Pancreas (tissue), 10 donors: ENCODE measurements around the gene RRBP1. TPM values are rescaled to one million over a fixed set of nuclear protein-coding genes. Genes with fewer than 3 reads are reported as not detected.
A peak's percentile ranks its signal among the peaks of the same experiment; 100 is the strongest.

Experiments used
- ATAC-seq, 4 donors: fragments of 200-7000 bp; cut with Tn5 transposase; one replicate each; pipeline versions ENCODE4 v1.8.0 to v1.9.1; 2020; ENCODE audit warnings: mild to moderate bottlenecking in 4 of 4, moderate library complexity in 4 of 4
- DNase-seq, 6 donors: peaks; one replicate each; pipeline ENCODE4 v3.0.0-alpha.2; 2020
- FAIRE-seq: peaks from 2 replicates; lab custom pipeline; 2012; peaks lifted over from hg19 to GRCh38; lab: Jason Lieb, UNC
- H3K27ac ChIP-seq, 4 donors: fragments of 200-600 bp; sonication (generic); 1 replicate in 3 of 4; 2 replicates in 1 of 4; pipeline versions ENCODE4 v1.5.0 to v1.8.0; 2020
- H3K27me3 ChIP-seq, 4 donors: fragments of 200-600 bp; one replicate each; pipeline ENCODE4 v1.8.0; 2021
- H3K36me3 ChIP-seq, 3 donors: fragments of 200-600 bp; sonication (generic) in 1 of 3; one replicate each; pipeline versions ENCODE4 v1.5.0 to v1.8.0; 2020 to 2021
- H3K4me1 ChIP-seq, 3 donors: fragments of 200-600 bp; one replicate each; pipeline ENCODE4 v1.8.0; 2021
- H3K4me3 ChIP-seq, 4 donors: fragments of 200-600 bp; sonication (generic) in 2 of 4; one replicate each; pipeline versions ENCODE4 v1.5.0 to v1.8.0; 2020 to 2021
- H3K9me3 ChIP-seq, 4 donors: fragments of 200-600 bp; one replicate each; pipeline ENCODE4 v1.8.0; 2021
- WGBS, 2 donors: extraction: QIAGEN DNeasy Blood & Tissue Kit; methylation state at CpG; one replicate each; pipeline ENCODE4 v1.1.7; 2013; 5-methylcytosine and 5-hydroxymethylcytosine counted together
- intact Hi-C, 3 donors: fragments of 100-400 bp; cut with DNase I; formaldehyde crosslinking; loops; one replicate each; pipeline versions ENCODE4 v1.11.1 to v1.14.2; 2022
- polyA plus RNA-seq, 2 donors: library from polyadenylated mRNA; stranded (reverse); fragments of 200-250 nt; gene quantifications; one replicate each; pipeline ENCODE4 v1.2.3, GENCODE V29; 2013
- total RNA-seq, 6 donors: library from RNA; stranded (reverse); fragmentation: NEBNext Ultra II Directional in 4 of 6; extraction: Animal tissue kit (Norgen Biotek cat#: 25700) in 4 of 6; gene quantifications; one replicate each; pipeline versions ENCODE4 v1.2.1 to v1.2.4, GENCODE V29; 2021 to 2023
- TF ChIP-seq, protein P1 (sequence below), 4 donors: fragments of 200-600 bp; sonication (generic) in 3 of 4; IDR thresholded peaks; one replicate each; pipeline versions ENCODE4 v1.5.0 to v1.8.0; 2021; ENCODE audit warnings: antibody characterized with exemption in 4 of 4
- donor health status: healthy with polysubstance abuse.
- donor health status: DM: no; HTN: no; CAD: no; lungs with moderate emphysema.
- donor health status: DM: no; HTN: no; CAD: no.
- donor health status: control.
- donor health status: control.
- donor health status: Bipolar disorder and iron deficiency.
- donor health status: DM: yes; HTN: yes; CAD: no.
- donor health status: DM: no; HTN: no; CAD: no.
- donor health status: DM: no; HTN: no; CAD: no.
- donor health status: DM: yes; HTN: yes; CAD: no.

Gene RRBP1
- total and polyA plus RNA-seq, 8 donors = 170 to 442 (median 348) TPM

DNA sequence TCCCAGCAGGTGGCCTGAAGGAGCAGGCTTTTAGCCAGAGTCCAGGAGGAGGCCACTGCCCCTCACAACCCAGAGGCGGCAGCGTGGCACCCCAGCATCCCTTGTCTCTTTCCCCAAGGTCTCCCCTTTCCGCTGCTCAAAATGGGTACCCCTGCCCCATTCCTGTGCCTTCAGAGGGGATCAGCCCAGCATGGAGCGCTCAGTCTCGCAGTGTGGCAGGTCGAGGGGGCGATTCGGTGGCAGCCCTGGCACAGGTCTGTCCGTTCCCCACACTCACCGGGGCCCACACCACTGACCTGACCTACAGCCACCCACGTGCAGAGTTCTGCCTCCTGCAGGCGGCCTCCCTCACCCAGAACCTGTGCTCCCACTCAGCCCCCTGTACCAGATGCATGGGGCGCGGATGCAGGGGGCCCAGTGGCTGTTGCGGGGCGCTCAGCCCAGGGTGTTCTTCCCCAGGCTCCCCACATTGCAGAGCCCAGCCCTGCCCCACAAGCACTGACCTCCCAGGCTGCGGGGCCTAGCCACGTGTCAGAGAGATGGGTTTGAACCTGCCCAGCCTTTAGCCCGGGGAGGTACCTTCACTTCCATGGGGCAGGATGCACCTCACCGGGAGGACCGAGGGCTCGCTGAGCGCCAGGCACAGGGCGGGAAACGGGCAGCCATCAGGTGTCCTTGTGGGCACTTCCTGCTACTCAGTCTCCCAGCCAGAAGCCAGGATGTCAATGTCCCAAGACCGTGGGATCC, 70.3 kb downstream of the RRBP1 start:
- intact Hi-C loops = loop anchor here in 1 of 3 donors (10.0 kb wide), 1 partner anchor 77 kb away; the partner anchor contains the start of gene BFSP1
- peaks cover 23 to 46% (median 27%) of the 10 kb centered on the region in 3 donors for H3K4me1 ChIP-seq
- no peaks in the 10 kb centered on the region for H3K27me3 ChIP-seq
- 47 to 51% methylated on average over 26 of the region's 26 CpGs for WGBS, 2 donors
- peak overlapping the region; percentile 55 to 62 (median 57) for H3K27ac ChIP-seq
- TF ChIP-seq, protein P1, sequence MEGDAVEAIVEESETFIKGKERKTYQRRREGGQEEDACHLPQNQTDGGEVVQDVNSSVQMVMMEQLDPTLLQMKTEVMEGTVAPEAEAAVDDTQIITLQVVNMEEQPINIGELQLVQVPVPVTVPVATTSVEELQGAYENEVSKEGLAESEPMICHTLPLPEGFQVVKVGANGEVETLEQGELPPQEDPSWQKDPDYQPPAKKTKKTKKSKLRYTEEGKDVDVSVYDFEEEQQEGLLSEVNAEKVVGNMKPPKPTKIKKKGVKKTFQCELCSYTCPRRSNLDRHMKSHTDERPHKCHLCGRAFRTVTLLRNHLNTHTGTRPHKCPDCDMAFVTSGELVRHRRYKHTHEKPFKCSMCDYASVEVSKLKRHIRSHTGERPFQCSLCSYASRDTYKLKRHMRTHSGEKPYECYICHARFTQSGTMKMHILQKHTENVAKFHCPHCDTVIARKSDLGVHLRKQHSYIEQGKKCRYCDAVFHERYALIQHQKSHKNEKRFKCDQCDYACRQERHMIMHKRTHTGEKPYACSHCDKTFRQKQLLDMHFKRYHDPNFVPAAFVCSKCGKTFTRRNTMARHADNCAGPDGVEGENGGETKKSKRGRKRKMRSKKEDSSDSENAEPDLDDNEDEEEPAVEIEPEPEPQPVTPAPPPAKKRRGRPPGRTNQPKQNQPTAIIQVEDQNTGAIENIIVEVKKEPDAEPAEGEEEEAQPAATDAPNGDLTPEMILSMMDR (IDR thresholded peaks at IDR 0.05) = peak in 1 of 4 donors; percentile 9
- H3K4me3 ChIP-seq = no peak overlapping the region
- DNase-seq (peak in 5 of 6 donors; percentile 61 to 88 (median 70)), FAIRE-seq (no peak), ATAC-seq (peak; percentile 13 to 25 (median 17))
- H3K36me3 ChIP-seq = peaks cover 4 to 19% (median 18%) of the 10 kb centered on the region in 3 donors
- no peaks in the 10 kb centered on the region for H3K9me3 ChIP-seq

DNA sequence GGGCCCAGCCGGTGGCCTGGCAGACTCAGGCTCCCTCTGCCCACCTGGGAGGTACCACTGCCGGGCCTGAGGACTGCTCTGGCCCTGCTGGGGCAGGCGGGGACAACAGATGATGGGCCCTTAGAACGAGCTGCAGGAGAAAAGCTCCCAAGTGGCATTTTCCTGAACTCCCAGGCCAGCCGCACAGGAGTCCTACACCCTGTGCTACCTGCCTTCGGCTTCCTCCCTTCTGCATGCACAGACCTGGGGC, 70.8 kb downstream of the RRBP1 start:
- Histone ChIP-seq H3K27ac (peak overlapping the region; percentile 55 to 62 (median 57)), H3K36me3 (peaks cover 0 to 17% (median 16%) of the 10 kb centered on the region in 3 donors), H3K27me3 (no peaks in the 10 kb centered on the region), H3K4me3 (no peak overlapping the region), H3K4me1 (peaks cover 28 to 51% (median 32%) of the 10 kb centered on the region in 3 donors), H3K9me3 (no peaks in the 10 kb centered on the region)
- 32 to 44% methylated on average over 6 of the region's 6 CpGs for WGBS, 2 donors
- peak; percentile 49 to 64 (median 56) for ATAC-seq
- intact Hi-C loops = loop anchor here in 1 of 3 donors (10.0 kb wide), 1 partner anchor 76 kb away; the partner anchor contains the start of gene BFSP1
- DNase-seq = peak in 2 of 6 donors; percentile 70 to 71
- TF ChIP-seq, protein P1 (IDR thresholded peaks at IDR 0.05) = peak in 3 of 4 donors; percentile 25 to 39 (median 39)
- no peak for FAIRE-seq

DNA sequence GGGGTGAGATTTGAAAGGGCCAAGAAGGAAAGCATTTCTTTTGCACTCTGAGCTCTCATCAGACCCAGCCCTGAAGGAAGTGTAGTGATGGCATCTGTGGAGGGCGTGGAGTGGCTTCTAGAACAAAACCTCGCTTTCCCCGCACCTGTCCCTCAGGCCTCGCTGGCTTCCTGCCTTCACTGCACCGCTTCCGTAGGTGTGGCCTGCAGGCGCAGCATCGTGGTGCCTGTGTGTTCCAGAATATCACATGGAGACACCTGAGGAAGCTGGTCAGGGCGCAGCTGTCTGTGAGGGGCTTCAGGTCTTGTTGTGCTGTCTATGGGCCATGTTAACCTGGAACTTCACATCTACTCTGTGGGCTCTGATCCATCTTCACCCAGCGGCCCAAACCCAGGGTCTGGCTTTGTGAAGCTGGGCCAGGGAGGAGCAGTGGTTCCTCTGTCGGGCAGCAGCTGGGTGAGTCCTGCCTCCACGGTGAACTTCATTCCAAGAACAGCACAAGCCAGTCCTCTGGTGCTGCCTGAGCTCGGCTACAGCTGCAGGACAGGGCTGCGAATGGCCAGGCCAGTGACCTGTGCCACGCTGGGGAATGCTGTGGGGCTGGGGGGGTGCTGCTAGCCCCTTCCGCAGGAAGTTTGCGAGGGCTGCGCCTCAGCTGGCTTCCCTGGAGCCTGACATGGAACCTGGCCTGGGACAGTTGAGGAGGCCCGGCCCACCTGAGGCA, 71.3 kb downstream of the RRBP1 start:
- WGBS, 2 donors = 47 to 48% methylated on average over 19 of the region's 19 CpGs
- TF ChIP-seq, protein P1 (IDR thresholded peaks at IDR 0.05) = no peak
- Histone ChIP-seq H3K27me3 (no peaks in the 10 kb centered on the region), H3K4me3 (no peak overlapping the region), H3K4me1 (peaks cover 32 to 52% (median 37%) of the 10 kb centered on the region in 3 donors), H3K36me3 (peaks cover 0 to 14% (median 12%) of the 10 kb centered on the region in 3 donors), H3K9me3 (no peaks in the 10 kb centered on the region), H3K27ac (peak overlapping the region; percentile 55 to 62 (median 57))
- DNase-seq = peak in 5 of 6 donors; percentile 44 to 86 (median 66)
- FAIRE-seq = no peak
- ATAC-seq = peak in 3 of 4 donors; percentile 2 to 4 (median 3)
- intact Hi-C loops = loop anchor here in 1 of 3 donors (10.0 kb wide), 1 partner anchor 76 kb away; the partner anchor contains the start of gene BFSP1

DNA sequence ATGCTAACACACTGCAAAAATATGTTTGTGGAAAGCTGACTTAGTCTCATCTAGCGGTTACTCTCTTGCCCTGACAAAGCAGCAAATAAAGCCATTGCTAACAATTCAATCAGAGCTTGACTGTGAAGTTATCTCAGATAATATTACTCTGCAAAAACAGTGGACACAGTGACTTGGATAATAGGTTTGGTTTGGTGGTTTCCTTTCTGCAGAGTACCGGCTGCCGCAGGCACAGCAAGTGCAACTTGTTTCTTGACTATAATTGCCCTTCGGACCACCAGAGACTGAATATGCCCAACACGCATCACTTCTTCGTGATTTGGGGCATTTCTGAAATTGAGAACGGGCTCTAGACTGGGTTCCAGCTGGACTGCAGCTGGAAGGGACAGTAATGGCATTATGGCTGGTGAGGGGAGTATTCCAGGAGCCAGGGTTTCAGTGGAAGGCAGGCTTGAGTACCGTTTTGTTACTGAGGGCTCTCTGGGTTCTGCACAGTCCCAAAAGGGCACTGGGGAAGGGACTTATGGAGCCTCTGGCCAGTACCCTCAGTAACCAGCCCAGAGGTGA, 72.1 kb downstream of the RRBP1 start:
- FAIRE-seq = no peak
- TF ChIP-seq, protein P1 (IDR thresholded peaks at IDR 0.05) = no peak
- Histone ChIP-seq H3K27ac (peak overlapping the region in 2 of 4 donors; percentile 56 to 62), H3K4me3 (no peak overlapping the region), H3K36me3 (peaks cover 0 to 7% (median 5%) of the 10 kb centered on the region in 3 donors), H3K9me3 (no peaks in the 10 kb centered on the region), H3K4me1 (peaks cover 32 to 50% (median 39%) of the 10 kb centered on the region in 3 donors), H3K27me3 (no peaks in the 10 kb centered on the region)
- 47 to 62% methylated on average over 8 of the region's 8 CpGs for WGBS, 2 donors
- DNase-seq = no peak
- intact Hi-C loops = loop anchor here in 1 of 3 donors (10.0 kb wide), 1 partner anchor 75 kb away; the partner anchor contains the start of gene BFSP1
- ATAC-seq = no peak
